HepG2 (cell line): Measurements from ENCODE around the gene HOXC12. TPM values are rescaled to one million over a fixed set of nuclear protein-coding genes. Genes with fewer than 3 reads are reported as not detected.

Experiments
- ATAC-seq: fragments of 200-7000 bp; cut with Tn5 transposase; 3 replicates; pipeline ENCODE4 v1.9.1; 2020; ENCODE audit warnings: mild to moderate bottlenecking, moderate library complexity
- BruUV-seq: library from RNA; stranded (reverse); fragments of 400-500 nt; replicated peaks from 2 replicates; lab custom pipeline; 2021; lab: Mats Ljungman, UMichigan
- CTCF ChIA-PET: fragments of 300-600 bp; formaldehyde crosslinking; extraction: SDS; loops from one replicate; lab custom pipeline; 2021; ENCODE audit warnings: low total read pairs, inconsistent platforms, low intra/inter-chr PET ratio; lab: Yijun Ruan, JAX
- POLR2A ChIA-PET: fragments of 350-600 bp; sonication (Branson Sonifier 250); formaldehyde crosslinking; loops from one replicate; lab custom pipeline; 2020; ENCODE audit warnings: antibody characterized with exemption, inconsistent platforms; lab: Yijun Ruan, JAX
- DNase-seq: peaks from one replicate; pipeline ENCODE4 v3.0.0-alpha.2; 2015; ENCODE audit warnings: low spot score
- FAIRE-seq: peaks from 3 replicates; lab custom pipeline; 2011; peaks lifted over from hg19 to GRCh38; lab: Jason Lieb, UNC
- H2AFZ ChIP-seq: one replicate; pipeline ENCODE4 v1.6.1; 2011; ENCODE audit warnings: low read length, inconsistent platforms
- H3K27ac ChIP-seq: fragments of 300-600 bp; 3 replicates; pipeline ENCODE4 v1.8.0; 2011; ENCODE audit warnings: mixed run types, mild to moderate bottlenecking, mixed read lengths, low read length, inconsistent platforms; ENCODE audit not compliant: insufficient read depth; ENCODE audit errors: extremely low read length
- H3K27me3 ChIP-seq, 2 experiments: fragments of 200-600 bp in 1 of 2; 2 replicates in 1 of 2; 3 replicates in 1 of 2; pipeline versions ENCODE4 v1.6.0 to v1.8.0; 2011; ENCODE audit warnings: low read length in 2 of 2, mild to moderate bottlenecking in 2 of 2, moderate library complexity in 2 of 2, inconsistent platforms in 1 of 2; ENCODE audit not compliant: insufficient read depth in 2 of 2, control insufficient read depth in 1 of 2
- H3K36me3 ChIP-seq, 2 experiments: fragments of 200-600 bp in 1 of 2; replicated peaks in 1 of 2; 2 replicates in 1 of 2; 3 replicates in 1 of 2; pipeline versions ENCODE4 v1.5.1 to v1.8.0; 2011; ENCODE audit warnings: low read length in 2 of 2, inconsistent platforms in 1 of 2; ENCODE audit not compliant: insufficient read depth in 2 of 2, control insufficient read depth in 1 of 2
- H3K4me1 ChIP-seq: 2 replicates; pipeline ENCODE4 v1.5.1; 2012; ENCODE audit warnings: low read length, inconsistent platforms; ENCODE audit not compliant: insufficient read depth
- H3K4me2 ChIP-seq: 2 replicates; pipeline ENCODE4 v1.6.0; 2011; ENCODE audit warnings: low read depth, low read length, inconsistent platforms
- H3K4me3 ChIP-seq, 3 experiments: fragments of 200-600 bp in 1 of 3; sonication (generic), shearing (Covaris generic) in 1 of 3; replicated peaks in 1 of 3; 2 replicates each; pipeline ENCODE4 v1.5.1; 2011 to 2016; ENCODE audit warnings: low read length in 3 of 3, inconsistent platforms in 2 of 3, low read depth in 2 of 3, mild to moderate bottlenecking in 2 of 3, control low read depth in 1 of 3, mixed read lengths in 1 of 3; ENCODE audit not compliant: insufficient read depth in 1 of 3
- H3K79me2 ChIP-seq: one replicate; pipeline ENCODE4 v1.6.1; 2011; ENCODE audit warnings: low read length, inconsistent platforms; ENCODE audit not compliant: insufficient read depth
- H3K9ac ChIP-seq: 2 replicates; pipeline ENCODE4 v1.6.0; 2011; ENCODE audit warnings: mild to moderate bottlenecking, low read depth, low read length, inconsistent platforms; ENCODE audit not compliant: insufficient read depth
- H3K9me3 ChIP-seq: 2 replicates; pipeline ENCODE4 v1.5.1; 2012; ENCODE audit warnings: mild to moderate bottlenecking, low read length
- H4K20me1 ChIP-seq: 2 replicates; pipeline ENCODE4 v1.6.0; 2011; ENCODE audit warnings: inconsistent platforms, mild to moderate bottlenecking, low read length, moderate library complexity; ENCODE audit not compliant: insufficient read depth
- FIP1L1 ChIP-seq: fragments of 200-400 bp; formaldehyde crosslinking; IDR thresholded peaks from 2 replicates; pipeline ENCODE4 v1.6.1; 2018; ENCODE audit warnings: low read depth, mild to moderate bottlenecking, low read length, moderate library complexity, borderline replicate concordance; ENCODE audit not compliant: insufficient read depth
- GATAD1 ChIP-seq: IDR thresholded peaks from 2 replicates; pipeline ENCODE4 v1.6.1; 2016; ENCODE audit warnings: missing genetic modification reagents, missing compliant biosample characterization
- GZF1 ChIP-seq: sonication (generic); formaldehyde crosslinking; IDR thresholded peaks from 2 replicates; pipeline ENCODE4 v1.5.1; 2020; ENCODE audit warnings: mild to moderate bottlenecking, missing genetic modification reagents
- MIER3 ChIP-seq: IDR thresholded peaks from 2 replicates; pipeline ENCODE4 v1.6.1; 2016; ENCODE audit warnings: missing compliant biosample characterization, borderline replicate concordance
- NR2C2 ChIP-seq: sonication (generic); formaldehyde crosslinking; IDR thresholded peaks from 2 replicates; pipeline ENCODE4 v1.4.0; 2020; ENCODE audit warnings: missing genetic modification reagents, mild to moderate bottlenecking, moderate library complexity, borderline replicate concordance
- RORA ChIP-seq: sonication (generic); formaldehyde crosslinking; IDR thresholded peaks from 2 replicates; pipeline ENCODE4 v1.5.0; 2020; ENCODE audit warnings: mild to moderate bottlenecking, missing genetic modification reagents, moderate library complexity
- SMAD3 ChIP-seq: sonication (generic); formaldehyde crosslinking; IDR thresholded peaks from 2 replicates; pipeline ENCODE4 v1.4.0; 2020; ENCODE audit warnings: missing genetic modification reagents
- SRY ChIP-seq: sonication (generic); formaldehyde crosslinking; IDR thresholded peaks from 2 replicates; pipeline ENCODE4 v1.8.0; 2022; ENCODE audit warnings: mild to moderate bottlenecking, missing genetic modification reagents
- TSC22D2 ChIP-seq: sonication (generic); formaldehyde crosslinking; IDR thresholded peaks from 2 replicates; pipeline ENCODE4 v1.5.1; 2020; ENCODE audit warnings: missing genetic modification reagents, mild to moderate bottlenecking, borderline replicate concordance
- ZC3H13 ChIP-seq: sonication (generic); formaldehyde crosslinking; IDR thresholded peaks from 2 replicates; pipeline ENCODE4 v1.8.1; 2023; ENCODE audit warnings: mild to moderate bottlenecking, missing genetic modification reagents, moderate library complexity
- ZFP1 ChIP-seq: IDR thresholded peaks from 2 replicates; pipeline ENCODE4 v1.6.1; 2016
- ZNF138 ChIP-seq: sonication (generic); formaldehyde crosslinking; IDR thresholded peaks from 2 replicates; pipeline ENCODE4 v1.5.0; 2020; ENCODE audit warnings: mild to moderate bottlenecking, low read depth, missing genetic modification reagents
- WGBS: methylation state at CpG from one replicate; pipeline ENCODE4 v1.1.6; 2017; ENCODE audit warnings: low lambda C conversion rate; 5-methylcytosine and 5-hydroxymethylcytosine counted together
- in situ Hi-C: cut with HindIII; loops from 2 replicates; pipeline ENCODE4 v1.10.0; 2017; ENCODE audit warnings: low pct_unique_long_range_greater_than_20kb; ENCODE audit not compliant: extremely low pct_ligation_motif_present
- intact Hi-C: fragments of 100-400 bp; cut with micrococcal nuclease; formaldehyde crosslinking; loops from one replicate; pipeline ENCODE4 v1.10.0; 2022; ENCODE audit not compliant: unreplicated experiment
- polyA plus RNA-seq, 8 experiments: library from polyadenylated mRNA; depleted of rRNA in 3 of 8; stranded (reverse) in 7 of 8; unstranded in 1 of 8; fragments of >200 nt; fragmentation: Illumina TruSeq in 4 of 8; extraction: Trizol in 4 of 8; gene quantifications; 2 replicates each; pipeline versions ENCODE4 v1.2.1 to v1.2.3, GENCODE V29; 2011 to 2016; ENCODE audit warnings: low read depth in 4 of 8, missing spikeins in 1 of 8, mixed read lengths in 1 of 8; ENCODE audit not compliant: insufficient read depth in 1 of 8
- total RNA-seq, 5 experiments: library from RNA; depleted of rRNA; stranded (reverse); fragments of >200 nt; fragmentation: Illumina TruSeq; extraction: Trizol; gene quantifications; 2 replicates each; pipeline ENCODE4 v1.2.3, GENCODE V29; 2016; ENCODE audit warnings: low read depth in 1 of 5
- TF ChIP-seq, protein P1 (sequence below): sonication (generic); formaldehyde crosslinking; IDR thresholded peaks from 2 replicates; pipeline ENCODE4 v1.5.0; 2020; ENCODE audit warnings: mild to moderate bottlenecking, missing genetic modification reagents
- TF ChIP-seq, protein P2 (sequence below): sonication (generic); formaldehyde crosslinking; IDR thresholded peaks from 2 replicates; pipeline ENCODE4 v1.8.1; 2022; ENCODE audit warnings: mild to moderate bottlenecking, missing genetic modification reagents

The HOXC12 gene
- total and polyA plus RNA-seq, 2 of the 13 experiments (the other 11 are each of a cell fraction or from before 2014, with no cell fraction given), result not detected

DNA sequence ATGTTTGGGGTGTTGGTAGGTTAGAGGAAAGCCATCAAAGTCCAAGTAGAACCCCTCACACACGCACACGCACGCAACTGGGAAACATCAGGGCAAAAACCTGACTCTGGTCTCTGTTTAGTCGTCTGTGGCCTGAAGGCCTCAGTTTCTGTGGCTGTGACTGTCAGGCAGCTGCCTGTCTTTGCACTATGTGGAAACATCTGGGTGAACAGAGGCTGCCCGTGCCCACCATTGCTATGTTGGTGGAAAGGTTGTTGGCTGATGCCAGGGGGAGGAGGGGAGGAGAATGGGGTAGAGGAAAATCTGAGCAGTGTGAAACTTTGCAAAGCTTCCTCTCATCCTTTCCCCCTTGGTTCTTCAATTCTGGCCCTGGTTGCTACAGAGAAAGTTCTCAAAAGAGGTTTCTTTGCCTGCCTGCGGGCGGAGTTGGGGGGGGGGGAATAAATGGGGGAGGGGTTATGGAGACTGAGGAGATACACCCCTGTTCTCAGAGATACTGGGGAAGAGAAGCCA, 37.7 kb downstream of the HOXC12 start:
- H2AFZ ChIP-seq, result no peak overlapping the region
- BruUV-seq, result no TSS peak
- WGBS, result 67% methylated on average over 7 of the region's 7 CpGs
- no peak overlapping the region for H3K9ac ChIP-seq
- ChIA-PET CTCF (no interaction called here), POLR2A (no interaction called here)
- in situ Hi-C loops (loop anchor here (10.0 kb wide), 1 partner anchor 382 kb away; no protein-coding TSS in a partner anchor), intact Hi-C loops (no loop called here)
- H4K20me1 ChIP-seq, result no peaks in the 10 kb centered on the region
- peaks cover 10 to 49% of the 10 kb centered on the region in 2 experiments for H3K27me3 ChIP-seq
- no peak for FAIRE-seq
- H3K27ac ChIP-seq, result no peak overlapping the region
- no peak for DNase-seq
- TF ChIP-seq SRY (CRISPR knock-in tag), result no peak
- peaks cover 49% of the 10 kb centered on the region for H3K4me1 ChIP-seq
- no peak overlapping the region for H3K4me3 ChIP-seq
- no peaks in the 10 kb centered on the region for H3K36me3 ChIP-seq
- H3K4me2 ChIP-seq, result no peak overlapping the region
- H3K79me2 ChIP-seq, result no peaks in the 10 kb centered on the region
- H3K9me3 ChIP-seq, result no peaks in the 10 kb centered on the region
- ATAC-seq, result no peak

DNA sequence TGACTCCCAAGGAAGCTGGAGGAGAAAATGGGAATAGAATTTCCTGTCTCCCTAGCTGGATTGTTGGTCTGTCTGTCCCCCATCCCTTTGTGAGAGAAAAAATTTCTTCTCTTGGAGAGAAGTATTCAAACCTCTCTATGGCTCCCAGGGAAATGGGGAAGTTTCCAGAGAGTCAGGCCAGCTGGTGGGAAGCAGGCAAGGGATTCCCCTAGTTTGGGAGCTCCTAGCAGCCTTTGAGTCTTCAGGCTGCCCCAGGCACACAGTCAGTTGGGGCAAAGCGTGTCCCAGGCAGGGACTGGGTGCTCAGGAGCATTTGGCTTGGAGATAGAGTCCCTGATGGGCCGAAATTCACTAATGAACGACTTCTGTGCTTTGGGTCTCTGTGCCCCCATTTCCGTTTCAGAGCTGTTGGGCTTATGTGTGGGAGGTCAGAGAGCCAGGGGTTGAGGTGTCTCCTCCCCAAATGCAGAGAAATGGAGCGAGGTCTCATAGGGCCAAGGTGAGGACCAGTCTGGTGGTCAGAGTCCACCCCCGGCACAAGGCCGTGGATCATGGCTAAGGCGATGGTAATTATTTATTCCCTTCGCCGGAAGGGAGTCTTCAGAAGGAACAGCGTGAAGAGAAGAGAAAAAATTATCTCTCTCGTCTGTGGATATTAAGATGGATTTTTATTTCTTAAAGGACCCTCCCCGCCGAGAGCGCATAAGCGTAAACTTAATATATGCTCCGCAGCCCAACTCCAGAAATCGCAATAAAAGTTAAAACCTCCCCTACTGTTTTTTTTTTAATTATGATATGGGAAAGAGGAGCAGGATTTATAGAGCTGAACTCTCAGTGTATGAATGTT, 38.7 kb downstream of the HOXC12 start:
- H2AFZ ChIP-seq, result no peak overlapping the region
- 80% methylated on average over 17 of the region's 18 CpGs for WGBS
- H3K36me3 ChIP-seq, result no peaks in the 10 kb centered on the region
- ATAC-seq (no peak), FAIRE-seq (no peak), DNase-seq (no peak)
- H3K9me3 ChIP-seq, result no peaks in the 10 kb centered on the region
- intact Hi-C loops (no loop called here), in situ Hi-C loops (loop anchor here (10.0 kb wide), 1 partner anchor 381 kb away; no protein-coding TSS in a partner anchor)
- BruUV-seq, result no TSS peak
- no peaks in the 10 kb centered on the region for H4K20me1 ChIP-seq
- H3K9ac ChIP-seq, result no peak overlapping the region
- H3K4me3 ChIP-seq, result no peak overlapping the region
- no peak overlapping the region for H3K4me2 ChIP-seq
- peaks cover 39% of the 10 kb centered on the region for H3K4me1 ChIP-seq
- ChIA-PET CTCF (no interaction called here), POLR2A (no interaction called here)
- peaks cover 10 to 56% of the 10 kb centered on the region in 2 experiments for H3K27me3 ChIP-seq
- no peak overlapping the region for H3K27ac ChIP-seq
- no peaks in the 10 kb centered on the region for H3K79me2 ChIP-seq
- TF ChIP-seq, protein P1, sequence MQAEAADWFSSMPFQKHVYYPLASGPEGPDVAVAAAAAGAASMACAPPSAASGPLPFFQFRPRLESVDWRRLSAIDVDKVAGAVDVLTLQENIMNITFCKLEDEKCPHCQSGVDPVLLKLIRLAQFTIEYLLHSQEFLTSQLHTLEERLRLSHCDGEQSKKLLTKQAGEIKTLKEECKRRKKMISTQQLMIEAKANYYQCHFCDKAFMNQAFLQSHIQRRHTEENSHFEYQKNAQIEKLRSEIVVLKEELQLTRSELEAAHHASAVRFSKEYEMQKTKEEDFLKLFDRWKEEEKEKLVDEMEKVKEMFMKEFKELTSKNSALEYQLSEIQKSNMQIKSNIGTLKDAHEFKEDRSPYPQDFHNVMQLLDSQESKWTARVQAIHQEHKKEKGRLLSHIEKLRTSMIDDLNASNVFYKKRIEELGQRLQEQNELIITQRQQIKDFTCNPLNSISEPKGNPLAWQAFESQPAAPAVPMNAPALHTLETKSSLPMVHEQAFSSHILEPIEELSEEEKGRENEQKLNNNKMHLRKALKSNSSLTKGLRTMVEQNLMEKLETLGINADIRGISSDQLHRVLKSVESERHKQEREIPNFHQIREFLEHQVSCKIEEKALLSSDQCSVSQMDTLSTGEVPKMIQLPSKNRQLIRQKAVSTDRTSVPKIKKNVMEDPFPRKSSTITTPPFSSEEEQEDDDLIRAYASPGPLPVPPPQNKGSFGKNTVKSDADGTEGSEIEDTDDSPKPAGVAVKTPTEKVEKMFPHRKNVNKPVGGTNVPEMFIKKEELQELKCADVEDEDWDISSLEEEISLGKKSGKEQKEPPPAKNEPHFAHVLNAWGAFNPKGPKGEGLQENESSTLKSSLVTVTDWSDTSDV (CRISPR knock-in tag), result no peak
- TF ChIP-seq GZF1 (CRISPR knock-in tag) (no peak), TSC22D2 (CRISPR knock-in tag) (no peak), NR2C2 (CRISPR knock-in tag) (no peak), ZC3H13 (no peak), RORA (no peak), FIP1L1 (no peak), ZNF138 (CRISPR knock-in tag) (no peak), SMAD3 (CRISPR knock-in tag) (no peak), MIER3 (no peak), GATAD1 (CRISPR knock-in tag) (no peak), ZFP1 (CRISPR knock-in tag) (no peak)
- TF ChIP-seq, protein P2, sequence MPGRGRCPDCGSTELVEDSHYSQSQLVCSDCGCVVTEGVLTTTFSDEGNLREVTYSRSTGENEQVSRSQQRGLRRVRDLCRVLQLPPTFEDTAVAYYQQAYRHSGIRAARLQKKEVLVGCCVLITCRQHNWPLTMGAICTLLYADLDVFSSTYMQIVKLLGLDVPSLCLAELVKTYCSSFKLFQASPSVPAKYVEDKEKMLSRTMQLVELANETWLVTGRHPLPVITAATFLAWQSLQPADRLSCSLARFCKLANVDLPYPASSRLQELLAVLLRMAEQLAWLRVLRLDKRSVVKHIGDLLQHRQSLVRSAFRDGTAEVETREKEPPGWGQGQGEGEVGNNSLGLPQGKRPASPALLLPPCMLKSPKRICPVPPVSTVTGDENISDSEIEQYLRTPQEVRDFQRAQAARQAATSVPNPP (CRISPR knock-in tag), result no peak
